ENCODE results near the gene FASN.

DNA sequence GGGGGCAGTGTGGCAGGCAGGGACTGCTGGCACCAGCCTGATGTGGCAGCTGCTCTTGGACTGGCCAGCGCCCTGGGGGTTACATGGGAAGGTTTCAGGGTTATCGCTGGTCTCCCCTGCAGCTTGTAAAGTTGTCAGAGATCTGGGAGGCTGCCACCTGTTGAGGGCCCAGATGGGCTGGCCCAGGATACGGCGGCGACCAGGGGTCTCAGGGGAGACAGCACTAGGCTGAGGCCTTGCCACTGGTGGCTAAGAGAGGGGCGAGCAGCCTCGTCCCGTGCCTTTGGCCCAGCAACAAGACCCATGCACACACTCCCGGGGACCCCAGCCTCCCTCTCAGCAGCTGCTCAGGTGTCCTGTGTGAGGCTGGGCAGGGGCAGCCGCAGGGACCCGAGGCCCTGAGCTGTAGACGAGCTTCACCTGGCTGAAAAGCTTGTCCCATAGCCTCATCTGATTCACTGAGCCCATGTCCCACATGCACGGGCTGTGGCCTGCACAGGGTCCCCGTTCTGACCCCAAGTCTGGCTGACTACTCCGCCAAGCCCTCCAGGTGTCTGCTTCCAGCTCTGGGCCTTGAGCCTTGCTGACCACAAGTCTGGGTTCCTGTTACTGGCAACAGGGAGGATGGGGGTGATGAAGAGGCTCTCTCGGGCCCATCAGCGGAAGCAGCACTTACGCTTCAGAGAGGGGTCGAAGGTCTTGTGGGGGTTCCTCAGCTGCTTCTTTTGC is 38.6 kb downstream of the FASN start:
- TF ChIP-seq, protein P1, sequence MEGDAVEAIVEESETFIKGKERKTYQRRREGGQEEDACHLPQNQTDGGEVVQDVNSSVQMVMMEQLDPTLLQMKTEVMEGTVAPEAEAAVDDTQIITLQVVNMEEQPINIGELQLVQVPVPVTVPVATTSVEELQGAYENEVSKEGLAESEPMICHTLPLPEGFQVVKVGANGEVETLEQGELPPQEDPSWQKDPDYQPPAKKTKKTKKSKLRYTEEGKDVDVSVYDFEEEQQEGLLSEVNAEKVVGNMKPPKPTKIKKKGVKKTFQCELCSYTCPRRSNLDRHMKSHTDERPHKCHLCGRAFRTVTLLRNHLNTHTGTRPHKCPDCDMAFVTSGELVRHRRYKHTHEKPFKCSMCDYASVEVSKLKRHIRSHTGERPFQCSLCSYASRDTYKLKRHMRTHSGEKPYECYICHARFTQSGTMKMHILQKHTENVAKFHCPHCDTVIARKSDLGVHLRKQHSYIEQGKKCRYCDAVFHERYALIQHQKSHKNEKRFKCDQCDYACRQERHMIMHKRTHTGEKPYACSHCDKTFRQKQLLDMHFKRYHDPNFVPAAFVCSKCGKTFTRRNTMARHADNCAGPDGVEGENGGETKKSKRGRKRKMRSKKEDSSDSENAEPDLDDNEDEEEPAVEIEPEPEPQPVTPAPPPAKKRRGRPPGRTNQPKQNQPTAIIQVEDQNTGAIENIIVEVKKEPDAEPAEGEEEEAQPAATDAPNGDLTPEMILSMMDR (conservative IDR thresholded peaks at IDR 0.05; ENCODE audit: low read length): no peak
- TF ChIP-seq EZH2phosphoT487 (IDR thresholded peaks at IDR 0.05; ENCODE audit: borderline replicate concordance): no peak
